PC-3 (cell line): Measurements from ENCODE around the gene PHEX. TPM values are rescaled to one million over a fixed set of nuclear protein-coding genes. Genes with fewer than 3 reads are reported as not detected.

Experiments used
- ATAC-seq: fragments of 200-7000 bp; cut with Tn5 transposase; 2 replicates; pipeline ENCODE4 v1.9.1; 2020; ENCODE audit warnings: mild to moderate bottlenecking, moderate library complexity
- BruUV-seq: library from RNA; stranded (reverse); fragments of 400-500 nt; replicated peaks from 2 replicates; lab custom pipeline; 2021; lab: Mats Ljungman, UMichigan
- CTCF ChIA-PET: fragments of 300-600 bp; sonication (Branson Sonifier 250); formaldehyde crosslinking; loops from one replicate; lab custom pipeline; 2022; ENCODE audit warnings: antibody characterized with exemption; lab: Charles Lee
- POLR2A ChIA-PET: fragments of 300-600 bp; sonication (Branson Sonifier 250); formaldehyde crosslinking; loops from one replicate; lab custom pipeline; 2022; ENCODE audit warnings: antibody characterized with exemption; ENCODE audit not compliant: unreplicated experiment; lab: Charles Lee
- DNase-seq: peaks from one replicate; pipeline ENCODE4 v3.0.0-alpha.2; 2015
- H2AFZ ChIP-seq: fragments of 300-600 bp; sonication (generic); 2 replicates; pipeline ENCODE4 v1.6.0; 2016; ENCODE audit warnings: antibody characterized with exemption, low read length
- H3F3A ChIP-seq: fragments of 300-600 bp; sonication (generic); one replicate; pipeline ENCODE4 v1.6.0; 2017; ENCODE audit warnings: antibody characterized with exemption, low read length, control low read depth, mild to moderate bottlenecking; ENCODE audit not compliant: unreplicated experiment
- H3K27ac ChIP-seq: fragments of 300-600 bp; sonication (generic); 2 replicates; pipeline ENCODE4 v1.5.1; 2016; ENCODE audit warnings: mild to moderate bottlenecking, low read length
- H3K27me3 ChIP-seq: fragments of 300-600 bp; sonication (generic); 2 replicates; pipeline ENCODE4 v1.6.1; 2016; ENCODE audit warnings: low read length, mixed read lengths
- H3K36me3 ChIP-seq: fragments of 300-600 bp; sonication (generic); 2 replicates; pipeline ENCODE4 v1.6.1; 2016; ENCODE audit warnings: low read depth, mixed run types, low read length, mixed read lengths
- H3K4me1 ChIP-seq: fragments of 300-600 bp; sonication (generic); 2 replicates; pipeline ENCODE4 v1.5.1; 2016; ENCODE audit warnings: low read length; ENCODE audit not compliant: insufficient read depth
- H3K4me2 ChIP-seq: fragments of 300-600 bp; sonication (generic); 2 replicates; pipeline ENCODE4 v1.6.0; 2016; ENCODE audit warnings: low read length
- H3K4me3 ChIP-seq: fragments of 300-600 bp; sonication (generic); 2 replicates; pipeline ENCODE4 v1.5.1; 2016; ENCODE audit warnings: mild to moderate bottlenecking, low read length, mixed read lengths
- H3K79me2 ChIP-seq: fragments of 300-600 bp; sonication (generic); 2 replicates; pipeline ENCODE4 v1.6.1; 2017; ENCODE audit warnings: low read length, mixed read lengths
- H3K9ac ChIP-seq: fragments of 300-600 bp; sonication (generic); 2 replicates; pipeline ENCODE4 v1.6.0; 2016; ENCODE audit warnings: mild to moderate bottlenecking, low read length
- H3K9me2 ChIP-seq: fragments of 300-600 bp; sonication (generic); replicated peaks from 2 replicates; pipeline ENCODE4 v1.6.1; 2016; ENCODE audit warnings: mixed run types, low read length, mixed read lengths
- H3K9me3 ChIP-seq: fragments of 300-600 bp; sonication (generic); 2 replicates; pipeline ENCODE4 v1.6.1; 2016; ENCODE audit warnings: low read length, mixed read lengths
- H4K20me1 ChIP-seq: fragments of 300-600 bp; sonication (generic); 2 replicates; pipeline ENCODE4 v1.6.1; 2016; ENCODE audit warnings: low read length, mixed read lengths
- EZH2 ChIP-seq: fragments of 300-600 bp; sonication (generic); IDR thresholded peaks from one replicate; pipeline ENCODE4 v1.6.1; 2017; ENCODE audit warnings: antibody characterized with exemption, mild to moderate bottlenecking, low read length; ENCODE audit not compliant: unreplicated experiment
- EZH2phosphoT487 ChIP-seq: fragments of 300-600 bp; sonication (generic); IDR thresholded peaks from 2 replicates; pipeline ENCODE4 v1.6.1; 2018; ENCODE audit warnings: mild to moderate bottlenecking, antibody characterized with exemption, low read length, borderline replicate concordance
- intact Hi-C: fragments of 100-400 bp; cut with micrococcal nuclease; formaldehyde crosslinking; loops from 2 replicates; pipeline ENCODE4 v1.9.0; 2023
- total RNA-seq: library from RNA; depleted of rRNA; stranded (reverse); fragments of >200 nt; gene quantifications from 2 replicates; pipeline ENCODE4 v1.2.3, GENCODE V29; 2014
- TF ChIP-seq, protein P1 (sequence below): fragments of 300-600 bp; sonication (generic); conservative IDR thresholded peaks from 2 replicates; pipeline ENCODE4 v1.5.1; 2017; ENCODE audit warnings: antibody characterized with exemption, low read depth, mild to moderate bottlenecking, low read length

The PHEX gene
- total RNA-seq, 1 experiment from 2014 or later, result 0.62 TPM

- CTCF ChIA-PET, result no interaction called here
- no TSS peak for BruUV-seq
- POLR2A ChIA-PET, result no interaction called here
- Histone ChIP-seq H3K79me2 (no peaks in the 10 kb centered on the region), H3K36me3 (no peaks in the 10 kb centered on the region), H3K27me3 (no peaks in the 10 kb centered on the region), H3K27ac (no peak overlapping the region), H2AFZ (no peak overlapping the region), H4K20me1 (no peaks in the 10 kb centered on the region), H3K4me2 (no peak overlapping the region), H3K4me1 (no peaks in the 10 kb centered on the region), H3K9me2 (no peaks in the 10 kb centered on the region), H3K4me3 (no peak overlapping the region), H3F3A (no peaks in the 10 kb centered on the region), H3K9me3 (no peaks in the 10 kb centered on the region), H3K9ac (no peak overlapping the region)
- TF ChIP-seq EZH2phosphoT487 (no peak), EZH2 (no peak)
- TF ChIP-seq, protein P1, sequence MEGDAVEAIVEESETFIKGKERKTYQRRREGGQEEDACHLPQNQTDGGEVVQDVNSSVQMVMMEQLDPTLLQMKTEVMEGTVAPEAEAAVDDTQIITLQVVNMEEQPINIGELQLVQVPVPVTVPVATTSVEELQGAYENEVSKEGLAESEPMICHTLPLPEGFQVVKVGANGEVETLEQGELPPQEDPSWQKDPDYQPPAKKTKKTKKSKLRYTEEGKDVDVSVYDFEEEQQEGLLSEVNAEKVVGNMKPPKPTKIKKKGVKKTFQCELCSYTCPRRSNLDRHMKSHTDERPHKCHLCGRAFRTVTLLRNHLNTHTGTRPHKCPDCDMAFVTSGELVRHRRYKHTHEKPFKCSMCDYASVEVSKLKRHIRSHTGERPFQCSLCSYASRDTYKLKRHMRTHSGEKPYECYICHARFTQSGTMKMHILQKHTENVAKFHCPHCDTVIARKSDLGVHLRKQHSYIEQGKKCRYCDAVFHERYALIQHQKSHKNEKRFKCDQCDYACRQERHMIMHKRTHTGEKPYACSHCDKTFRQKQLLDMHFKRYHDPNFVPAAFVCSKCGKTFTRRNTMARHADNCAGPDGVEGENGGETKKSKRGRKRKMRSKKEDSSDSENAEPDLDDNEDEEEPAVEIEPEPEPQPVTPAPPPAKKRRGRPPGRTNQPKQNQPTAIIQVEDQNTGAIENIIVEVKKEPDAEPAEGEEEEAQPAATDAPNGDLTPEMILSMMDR, result no peak
- intact Hi-C loops, result loop anchor here (10.0 kb wide), 1 partner anchor 101 kb away; no protein-coding TSS in a partner anchor
- ATAC-seq (no peak), DNase-seq (no peak)
Measured at GRCh38 chrX:22086003-22086402, 53.9 kb downstream of the PHEX start.

- POLR2A ChIA-PET, result no interaction called here
- Histone ChIP-seq H3K27ac (0 out of 2 replicates have a peak overlapping the region, but pooled peaks have one; percentile 26), H3K4me2 (no peak overlapping the region), H3K9me2 (no peaks in the 10 kb centered on the region), H3K36me3 (no peaks in the 10 kb centered on the region), H3K4me1 (no peaks in the 10 kb centered on the region), H3K9me3 (no peaks in the 10 kb centered on the region), H3K9ac (no peak overlapping the region), H3K4me3 (no peak overlapping the region), H3K79me2 (no peaks in the 10 kb centered on the region), H3K27me3 (no peaks in the 10 kb centered on the region), H2AFZ (no peak overlapping the region), H4K20me1 (no peaks in the 10 kb centered on the region), H3F3A (no peaks in the 10 kb centered on the region)
- TF ChIP-seq, protein P1, result no peak
- TF ChIP-seq EZH2phosphoT487 (no peak), EZH2 (no peak)
- DNase-seq (no peak), ATAC-seq (no peak)
- BruUV-seq, result no TSS peak
- CTCF ChIA-PET, result no interaction called here
- intact Hi-C loops, result loop anchor here (10.0 kb wide), 1 partner anchor 102 kb away; no protein-coding TSS in a partner anchor
Measured at GRCh38 chrX:22087011-22087557, 55.0 kb downstream of the PHEX start.

DNA sequence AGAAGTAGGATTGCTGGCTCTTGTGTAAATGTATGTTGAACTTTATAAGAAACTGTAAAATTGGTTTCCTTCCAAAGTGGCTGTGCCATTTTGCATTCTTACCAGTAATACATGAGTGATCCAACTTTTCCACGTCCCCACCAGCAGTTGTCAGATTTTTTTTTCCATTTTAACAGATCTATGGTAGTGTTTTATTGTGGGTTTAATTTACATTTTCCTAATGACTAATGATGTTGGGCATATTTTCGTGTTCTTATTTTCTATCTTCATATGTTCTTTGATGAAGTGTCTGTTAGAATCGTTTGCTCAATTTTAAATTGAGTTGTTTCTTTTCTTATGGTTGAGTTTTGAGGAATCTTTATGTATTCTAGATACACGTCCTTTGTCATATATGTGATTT, 56.2 kb downstream of the PHEX start:
- TF ChIP-seq, protein P1, result no peak
- TF ChIP-seq EZH2phosphoT487, result no peak
- TF ChIP-seq EZH2, result no peak
- Histone ChIP-seq H3K27me3 (no peaks in the 10 kb centered on the region), H3K36me3 (no peaks in the 10 kb centered on the region), H3K4me2 (no peak overlapping the region), H3K4me3 (no peak overlapping the region), H3K27ac (no peak overlapping the region), H3K9me2 (no peaks in the 10 kb centered on the region), H4K20me1 (no peaks in the 10 kb centered on the region), H3K4me1 (no peaks in the 10 kb centered on the region), H2AFZ (no peak overlapping the region), H3K9ac (no peak overlapping the region), H3K9me3 (no peaks in the 10 kb centered on the region), H3F3A (no peaks in the 10 kb centered on the region), H3K79me2 (no peaks in the 10 kb centered on the region)
- ATAC-seq (no peak), DNase-seq (no peak)
- POLR2A ChIA-PET, result no interaction called here
- intact Hi-C loops, result loop anchor here (10.0 kb wide), 1 partner anchor 104 kb away; no protein-coding TSS in a partner anchor
- BruUV-seq, result no TSS peak
- CTCF ChIA-PET, result no interaction called here
